HFFc6 (cell line): Measurements from ENCODE around the gene SYK. TPM values are rescaled to one million over a fixed set of nuclear protein-coding genes. Genes with fewer than 3 reads are reported as not detected.

Source experiments
- DNase-seq: peaks from one replicate; pipeline ENCODE4 v3.0.0-alpha.2; 2018
- H3K27ac Mint-ChIP-seq: 2 replicates; pipeline ENCODE4 v1.8.0; 2020; ENCODE audit warnings: mild to moderate bottlenecking, mixed read lengths
- H3K27me3 Mint-ChIP-seq: 2 replicates; pipeline ENCODE4 v1.8.0; 2021; ENCODE audit warnings: mild to moderate bottlenecking, moderate library complexity, mixed read lengths; ENCODE audit not compliant: insufficient read depth
- H3K36me3 Mint-ChIP-seq: 2 replicates; pipeline ENCODE4 v1.8.0; 2021; ENCODE audit warnings: low read depth, mixed read lengths
- H3K4me1 Mint-ChIP-seq: 2 replicates; pipeline ENCODE4 v1.8.0; 2020; ENCODE audit warnings: low read depth, mixed read lengths
- H3K4me3 Mint-ChIP-seq: 2 replicates; pipeline ENCODE4 v1.8.0; 2020; ENCODE audit warnings: mild to moderate bottlenecking, moderate library complexity, mixed read lengths
- H3K9me3 Mint-ChIP-seq: 2 replicates; pipeline ENCODE4 v1.8.0; 2020; ENCODE audit warnings: mild to moderate bottlenecking, mixed read lengths
- total RNA-seq, 6 experiments: library from RNA; stranded (reverse); fragmentation: NEBNext Ultra II Directional; extraction: Animal tissue kit (Norgen Biotek cat#: 25700); gene quantifications; 2 replicates in 1 of 6; 3 replicates in 5 of 6; pipeline ENCODE4 v1.2.3, GENCODE V29; 2021
- TF ChIP-seq, protein P1 (sequence below): fragments of 200-600 bp; sonication (generic); IDR thresholded peaks from 2 replicates; pipeline ENCODE4 v1.5.0; 2021; ENCODE audit warnings: antibody characterized with exemption, mild to moderate bottlenecking

SYK gene
- total RNA-seq, 6 experiments from 2014 or later: not detected

DNA sequence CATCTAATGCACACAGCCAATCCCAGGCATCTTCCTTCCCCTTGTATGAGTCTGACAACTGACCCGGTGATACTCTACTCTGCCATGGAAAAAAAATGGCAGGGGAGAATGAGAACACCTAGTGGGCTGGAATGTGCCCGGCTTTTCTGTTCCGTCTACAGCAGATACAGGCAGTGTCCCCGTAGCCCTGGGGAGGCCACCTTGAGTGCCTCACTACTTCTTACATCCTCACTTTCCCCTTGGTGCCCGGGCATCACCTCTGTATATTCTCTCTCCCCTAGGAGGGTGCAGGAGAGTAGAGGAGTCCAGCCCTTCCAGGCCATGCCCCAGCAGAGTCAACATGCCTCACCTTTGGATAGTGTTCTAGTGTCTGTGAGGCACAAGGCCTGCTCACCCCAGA, 56.2 kb downstream of the SYK start:
- no peak overlapping the region for H3K27ac Mint-ChIP-seq
- H3K36me3 Mint-ChIP-seq: no peaks in the 10 kb centered on the region
- DNase-seq: no peak
- TF ChIP-seq, protein P1, sequence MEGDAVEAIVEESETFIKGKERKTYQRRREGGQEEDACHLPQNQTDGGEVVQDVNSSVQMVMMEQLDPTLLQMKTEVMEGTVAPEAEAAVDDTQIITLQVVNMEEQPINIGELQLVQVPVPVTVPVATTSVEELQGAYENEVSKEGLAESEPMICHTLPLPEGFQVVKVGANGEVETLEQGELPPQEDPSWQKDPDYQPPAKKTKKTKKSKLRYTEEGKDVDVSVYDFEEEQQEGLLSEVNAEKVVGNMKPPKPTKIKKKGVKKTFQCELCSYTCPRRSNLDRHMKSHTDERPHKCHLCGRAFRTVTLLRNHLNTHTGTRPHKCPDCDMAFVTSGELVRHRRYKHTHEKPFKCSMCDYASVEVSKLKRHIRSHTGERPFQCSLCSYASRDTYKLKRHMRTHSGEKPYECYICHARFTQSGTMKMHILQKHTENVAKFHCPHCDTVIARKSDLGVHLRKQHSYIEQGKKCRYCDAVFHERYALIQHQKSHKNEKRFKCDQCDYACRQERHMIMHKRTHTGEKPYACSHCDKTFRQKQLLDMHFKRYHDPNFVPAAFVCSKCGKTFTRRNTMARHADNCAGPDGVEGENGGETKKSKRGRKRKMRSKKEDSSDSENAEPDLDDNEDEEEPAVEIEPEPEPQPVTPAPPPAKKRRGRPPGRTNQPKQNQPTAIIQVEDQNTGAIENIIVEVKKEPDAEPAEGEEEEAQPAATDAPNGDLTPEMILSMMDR: no peak
- no peaks in the 10 kb centered on the region for H3K9me3 Mint-ChIP-seq
- no peak overlapping the region for H3K4me3 Mint-ChIP-seq
- H3K27me3 Mint-ChIP-seq: peaks cover 2% of the 10 kb centered on the region; the same call in 1 of the 2 replicates
- H3K4me1 Mint-ChIP-seq: no peaks in the 10 kb centered on the region

DNA sequence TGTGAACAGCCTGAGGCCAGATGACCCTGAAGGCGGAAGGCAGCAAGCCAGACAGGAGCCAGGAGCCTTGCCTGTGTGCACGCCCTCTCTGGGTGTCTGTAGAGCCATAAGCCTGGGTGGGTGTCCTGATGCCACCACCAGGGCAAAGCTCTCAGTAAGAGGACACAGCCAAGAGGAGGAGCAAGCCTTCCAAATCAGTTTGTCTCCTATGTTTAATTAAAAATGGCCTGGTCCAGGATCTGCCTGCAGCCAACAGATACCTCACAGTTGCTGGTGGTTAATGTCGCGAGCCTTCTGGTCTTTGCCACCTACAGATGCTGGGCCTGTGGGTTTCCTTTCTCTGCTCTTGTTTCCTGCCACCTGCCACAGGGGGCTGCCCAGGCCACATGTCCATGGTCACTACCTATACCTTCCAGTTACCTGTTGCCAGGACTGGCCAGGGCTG, 56.9 kb downstream of the SYK start:
- no peaks in the 10 kb centered on the region for H3K36me3 Mint-ChIP-seq
- TF ChIP-seq, protein P1: no peak
- H3K4me1 Mint-ChIP-seq: no peaks in the 10 kb centered on the region
- H3K9me3 Mint-ChIP-seq: no peaks in the 10 kb centered on the region
- no peak overlapping the region for H3K4me3 Mint-ChIP-seq
- no peak overlapping the region for H3K27ac Mint-ChIP-seq
- DNase-seq: no peak
- H3K27me3 Mint-ChIP-seq: peaks cover 2% of the 10 kb centered on the region; the same call in 1 of the 2 replicates

DNA sequence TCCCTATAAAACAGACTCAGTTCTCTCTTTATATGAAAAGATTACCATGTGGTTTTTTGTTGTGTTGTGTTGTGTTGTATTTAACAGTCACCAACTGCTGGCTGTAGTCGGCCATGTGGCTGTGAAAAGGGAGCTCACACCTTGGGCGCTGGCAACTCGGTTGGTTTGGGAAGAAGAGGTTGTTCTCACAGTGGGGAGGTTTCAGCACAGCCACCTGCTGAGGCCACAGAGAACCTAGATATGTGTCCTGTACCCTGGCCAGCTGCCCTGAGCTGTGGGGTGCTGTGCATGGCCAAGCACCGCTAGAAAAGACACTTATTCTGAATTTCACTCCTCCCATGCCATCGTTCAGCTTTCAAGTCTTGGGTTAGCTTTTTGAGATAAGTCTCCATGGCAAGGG, 58.8 kb downstream of the SYK start:
- no peak overlapping the region for H3K4me3 Mint-ChIP-seq
- H3K27me3 Mint-ChIP-seq: peaks cover 2% of the 10 kb centered on the region

DNA sequence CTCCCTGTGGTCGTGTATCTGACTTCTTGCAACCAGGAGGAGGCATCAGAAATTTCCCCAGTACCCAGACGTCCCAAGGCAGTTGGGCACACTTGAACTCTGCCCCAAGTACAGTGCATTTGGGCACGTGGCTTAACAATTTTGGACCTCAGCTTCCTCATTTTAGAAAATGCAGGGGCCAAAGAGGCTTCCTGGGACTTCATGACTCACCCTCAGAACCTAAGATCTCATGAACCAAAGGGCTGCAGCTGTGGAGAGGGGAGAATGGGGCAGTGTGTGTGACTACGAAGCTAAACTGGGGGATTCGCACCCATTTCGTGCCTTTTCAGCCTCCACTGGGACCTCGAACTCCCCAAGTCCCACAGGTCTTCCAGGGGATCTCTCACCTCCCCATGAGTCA, 59.2 kb downstream of the SYK start:
- Mint-ChIP-seq H3K27ac (no peak overlapping the region), H3K4me1 (no peaks in the 10 kb centered on the region), H3K9me3 (no peaks in the 10 kb centered on the region), H3K36me3 (no peaks in the 10 kb centered on the region), H3K4me3 (no peak overlapping the region), H3K27me3 (peaks cover 2% of the 10 kb centered on the region)
- TF ChIP-seq, protein P1: no peak
- no peak for DNase-seq

More for the DNA sequence above, 58.8 kb downstream of the SYK start:
- H3K9me3 Mint-ChIP-seq: no peaks in the 10 kb centered on the region
- H3K36me3 Mint-ChIP-seq: no peaks in the 10 kb centered on the region
- TF ChIP-seq, protein P1: no peak
- H3K27ac Mint-ChIP-seq: no peak overlapping the region
- no peaks in the 10 kb centered on the region for H3K4me1 Mint-ChIP-seq
- no peak for DNase-seq

DNA sequence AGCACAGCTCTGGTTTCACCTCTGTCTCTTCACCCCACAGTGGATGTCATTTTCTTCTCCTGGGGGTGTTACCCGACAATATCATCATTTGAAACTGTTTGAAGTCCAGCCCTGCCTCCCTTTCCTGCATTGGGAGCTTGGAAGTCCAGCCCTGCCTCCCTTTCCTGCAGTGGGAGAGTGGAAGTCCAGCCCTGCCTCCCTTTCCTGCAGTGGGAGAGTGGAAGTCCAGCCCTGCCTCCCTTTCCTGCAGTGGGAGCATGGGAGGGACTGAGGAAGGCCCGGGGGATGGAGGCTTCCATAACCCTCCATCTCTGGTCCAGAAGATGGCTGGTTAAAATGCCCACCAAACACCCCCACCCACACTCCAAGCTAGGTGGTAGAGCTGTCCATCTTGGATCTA, 59.8 kb downstream of the SYK start:
- Mint-ChIP-seq H3K27me3 (peaks cover 2% of the 10 kb centered on the region), H3K4me3 (no peak overlapping the region), H3K4me1 (no peaks in the 10 kb centered on the region), H3K27ac (no peak overlapping the region), H3K9me3 (no peaks in the 10 kb centered on the region), H3K36me3 (no peaks in the 10 kb centered on the region)
- DNase-seq: no peak
- TF ChIP-seq, protein P1: no peak
